Measurements from ENCODE around the gene DNAJC22. TPM values are rescaled to one million over a fixed set of nuclear protein-coding genes. Genes with fewer than 3 reads are reported as not detected.

The DNAJC22 gene
- polyA plus RNA-seq, 1 donor from 2014 or later: not detected

GRCh38 chr12:49345825-49346658 is 646 bp upstream of the DNAJC22 start:
- Mint-ChIP-seq H3K36me3 (no peaks in the 10 kb centered on the region), H3K27ac (peak overlapping the region in 2 of 3 donors; percentile 28 to 59), H3K4me3 (peak overlapping the region; percentile 72 to 91 (median 84)), H3K27me3 (peaks cover 50% of the 10 kb centered on the region), H3K4me1 (peaks cover 15 to 22% (median 19%) of the 10 kb centered on the region in 3 donors), H3K9me3 (peaks cover 0 to 1% (median 0%) of the 10 kb centered on the region in 3 donors)

- peak overlapping the region in 2 of 3 donors; percentile 39 to 76 for H3K27ac Mint-ChIP-seq
Observed at GRCh38 chr12:49347311-49348193, 864 bp downstream of the DNAJC22 start.

GRCh38 chr12:49348781-49349180 is 2.1 kb downstream of the DNAJC22 start:
- peaks cover 0 to 1% (median 0%) of the 10 kb centered on the region in 3 donors for H3K9me3 Mint-ChIP-seq
- peaks cover 13 to 15% (median 13%) of the 10 kb centered on the region in 3 donors for H3K4me1 Mint-ChIP-seq
- H3K27ac Mint-ChIP-seq: peak overlapping the region in 1 of 3 donors; percentile 67
- no peaks in the 10 kb centered on the region for H3K36me3 Mint-ChIP-seq
- H3K27me3 Mint-ChIP-seq: peaks cover 60% of the 10 kb centered on the region
- H3K4me3 Mint-ChIP-seq: no peak overlapping the region

More at GRCh38 chr12:49347311-49348193, 864 bp downstream of the DNAJC22 start:
- H3K4me3 Mint-ChIP-seq: peak overlapping the region; percentile 71 to 90 (median 84)
- H3K9me3 Mint-ChIP-seq: peaks cover 0 to 1% (median 0%) of the 10 kb centered on the region in 3 donors
- peaks cover 13 to 21% (median 19%) of the 10 kb centered on the region in 3 donors for H3K4me1 Mint-ChIP-seq
- H3K27me3 Mint-ChIP-seq: peaks cover 56% of the 10 kb centered on the region
- H3K36me3 Mint-ChIP-seq: no peaks in the 10 kb centered on the region

GRCh38 chr12:49349266-49349665 is 2.6 kb downstream of the DNAJC22 start:
- H3K9me3 Mint-ChIP-seq: peaks cover 0 to 1% (median 0%) of the 10 kb centered on the region in 3 donors
- peak overlapping the region in 1 of 4 donors; percentile 3 for H3K4me3 Mint-ChIP-seq
- peaks cover 55% of the 10 kb centered on the region for H3K27me3 Mint-ChIP-seq
- H3K27ac Mint-ChIP-seq: peak overlapping the region in 1 of 3 donors; percentile 67
- no peaks in the 10 kb centered on the region for H3K36me3 Mint-ChIP-seq
- H3K4me1 Mint-ChIP-seq: peaks cover 10 to 15% (median 13%) of the 10 kb centered on the region in 3 donors

- Mint-ChIP-seq H3K36me3 (no peaks in the 10 kb centered on the region), H3K4me1 (peaks cover 3 to 7% (median 3%) of the 10 kb centered on the region in 3 donors), H3K27me3 (peaks cover 50% of the 10 kb centered on the region), H3K4me3 (no peak overlapping the region), H3K27ac (no peak overlapping the region), H3K9me3 (no peaks in the 10 kb centered on the region)
Observed at GRCh38 chr12:49352351-49352750, 5.7 kb downstream of the DNAJC22 start.

- Mint-ChIP-seq H3K9me3 (no peaks in the 10 kb centered on the region), H3K27me3 (peaks cover 35% of the 10 kb centered on the region), H3K4me1 (peaks cover 0 to 5% (median 5%) of the 10 kb centered on the region in 3 donors), H3K4me3 (no peak overlapping the region), H3K36me3 (no peaks in the 10 kb centered on the region), H3K27ac (no peak overlapping the region)
Observed at GRCh38 chr12:49355913-49356312, 9.2 kb downstream of the DNAJC22 start.

- Mint-ChIP-seq H3K4me1 (peaks cover 0 to 5% (median 5%) of the 10 kb centered on the region in 3 donors), H3K9me3 (no peaks in the 10 kb centered on the region), H3K4me3 (no peak overlapping the region), H3K27me3 (peaks cover 29% of the 10 kb centered on the region), H3K27ac (no peak overlapping the region), H3K36me3 (no peaks in the 10 kb centered on the region)
Observed at GRCh38 chr12:49357103-49357678, 10.5 kb downstream of the DNAJC22 start.

GRCh38 chr12:49358483-49359141 is 11.9 kb downstream of the DNAJC22 start:
- Mint-ChIP-seq H3K36me3 (no peaks in the 10 kb centered on the region), H3K4me1 (peaks cover 0 to 5% (median 0%) of the 10 kb centered on the region in 3 donors), H3K4me3 (peak overlapping the region in 1 of 4 donors; percentile 23), H3K27me3 (peaks cover 18% of the 10 kb centered on the region), H3K27ac (peak overlapping the region in 1 of 3 donors; percentile 47), H3K9me3 (no peaks in the 10 kb centered on the region)

- H3K4me3 Mint-ChIP-seq: no peak overlapping the region
- H3K4me1 Mint-ChIP-seq: peaks cover 0 to 5% (median 0%) of the 10 kb centered on the region in 3 donors
- H3K9me3 Mint-ChIP-seq: no peaks in the 10 kb centered on the region
- no peak overlapping the region for H3K27ac Mint-ChIP-seq
- no peaks in the 10 kb centered on the region for H3K36me3 Mint-ChIP-seq
- peaks cover 13% of the 10 kb centered on the region for H3K27me3 Mint-ChIP-seq
Observed at GRCh38 chr12:49359671-49360070, 13.0 kb downstream of the DNAJC22 start.

- Mint-ChIP-seq H3K36me3 (no peaks in the 10 kb centered on the region), H3K27me3 (peaks cover 5% of the 10 kb centered on the region), H3K4me3 (no peak overlapping the region)
Observed at GRCh38 chr12:49362077-49362476, 15.4 kb downstream of the DNAJC22 start.

GRCh38 chr12:49364989-49365388 is 18.3 kb downstream of the DNAJC22 start:
- H3K27me3 Mint-ChIP-seq: no peaks in the 10 kb centered on the region
- peaks cover 19 to 23% (median 20%) of the 10 kb centered on the region in 3 donors for H3K4me1 Mint-ChIP-seq
- no peaks in the 10 kb centered on the region for H3K36me3 Mint-ChIP-seq
- peak overlapping the region in 2 of 4 donors; percentile 49 to 84 for H3K4me3 Mint-ChIP-seq
- no peaks in the 10 kb centered on the region for H3K9me3 Mint-ChIP-seq
- H3K27ac Mint-ChIP-seq: no peak overlapping the region

More at GRCh38 chr12:49362077-49362476, 15.4 kb downstream of the DNAJC22 start:
- peaks cover 0 to 9% (median 5%) of the 10 kb centered on the region in 3 donors for H3K4me1 Mint-ChIP-seq
- H3K27ac Mint-ChIP-seq: no peak overlapping the region
- no peaks in the 10 kb centered on the region for H3K9me3 Mint-ChIP-seq

- H3K4me3 Mint-ChIP-seq: peak overlapping the region in 3 of 4 donors; percentile 62 to 98 (median 84)
- peaks cover 21 to 27% (median 22%) of the 10 kb centered on the region in 3 donors for H3K4me1 Mint-ChIP-seq
- H3K9me3 Mint-ChIP-seq: no peaks in the 10 kb centered on the region
- H3K27me3 Mint-ChIP-seq: no peaks in the 10 kb centered on the region
- no peaks in the 10 kb centered on the region for H3K36me3 Mint-ChIP-seq
- H3K27ac Mint-ChIP-seq: peak overlapping the region in 2 of 3 donors; percentile 79 to 98
Observed at GRCh38 chr12:49365542-49365941, 18.9 kb downstream of the DNAJC22 start.

GRCh38 chr12:49366096-49366651 is 19.5 kb downstream of the DNAJC22 start:
- Mint-ChIP-seq H3K4me1 (peaks cover 24 to 31% (median 24%) of the 10 kb centered on the region in 3 donors), H3K4me3 (peak overlapping the region; percentile 84 to 98 (median 94)), H3K27me3 (no peaks in the 10 kb centered on the region), H3K27ac (peak overlapping the region; percentile 79 to 98 (median 98)), H3K9me3 (no peaks in the 10 kb centered on the region), H3K36me3 (no peaks in the 10 kb centered on the region)

Data from IgD-negative memory B cell (primary cell).